ENCODE measurements around the gene ARIH2.

The ARIH2 gene

GRCh38 chr3:48929358-48930035 lies 10.9 kb downstream of the ARIH2 start:
- DNase-seq: no peak

- DNase-seq: no peak
Measured at GRCh38 chr3:48930590-48930989, 11.9 kb downstream of the ARIH2 start.

GRCh38 chr3:48931944-48932580 lies 13.4 kb downstream of the ARIH2 start:
- no peak for DNase-seq

GRCh38 chr3:48934333-48934991 lies 15.8 kb downstream of the ARIH2 start:
- no peak for DNase-seq

GRCh38 chr3:48935530-48935929 lies 16.9 kb downstream of the ARIH2 start:
- no peak for DNase-seq

DNA sequence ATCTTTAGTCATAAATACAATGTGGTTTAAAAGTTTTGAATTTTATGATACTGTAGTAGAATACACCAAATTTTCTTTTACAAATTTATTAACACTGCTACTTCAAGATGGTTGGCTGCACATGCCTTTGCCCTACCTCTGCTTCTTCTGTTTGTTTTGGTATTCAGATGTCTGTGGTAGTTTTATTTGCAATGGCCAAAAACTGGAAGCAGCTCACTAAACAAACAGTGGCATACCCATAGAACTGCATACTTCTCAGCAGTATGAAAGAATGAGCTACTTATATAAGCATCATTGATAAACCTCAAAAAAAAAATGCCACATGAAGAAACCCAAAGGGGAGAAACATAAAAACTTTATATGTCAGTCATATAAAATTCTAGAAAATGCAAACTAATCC lies 19.5 kb downstream of the ARIH2 start:
- DNase-seq: no peak

- no peak for DNase-seq
Measured at GRCh38 chr3:48938689-48939088, 20.0 kb downstream of the ARIH2 start.

GRCh38 chr3:48945432-48945831 lies 26.8 kb downstream of the ARIH2 start:
- DNase-seq: no peak

GRCh38 chr3:48945891-48946549 lies 27.4 kb downstream of the ARIH2 start:
- DNase-seq: no peak

GRCh38 chr3:48949376-48949717 lies 30.7 kb downstream of the ARIH2 start:
- no peak for DNase-seq

DNA sequence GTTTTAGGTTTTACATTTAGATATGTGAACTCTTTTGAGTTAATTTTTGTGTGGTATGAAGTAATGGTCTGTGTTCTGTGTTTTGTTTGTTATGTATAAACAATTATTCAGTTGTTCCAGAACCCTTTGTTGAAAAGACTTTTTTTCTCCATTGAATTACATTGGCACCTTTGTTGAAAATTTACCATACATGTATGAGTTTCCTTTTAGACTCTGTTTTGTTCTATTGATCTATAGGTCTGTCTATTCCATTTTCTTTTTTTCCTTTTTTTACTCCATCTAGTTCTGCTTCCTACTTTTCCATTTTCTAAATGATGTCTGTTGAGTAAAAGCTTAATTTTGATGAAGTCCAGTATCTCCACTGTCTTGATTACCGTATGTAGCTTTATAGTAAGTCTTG lies 31.4 kb downstream of the ARIH2 start:
- DNase-seq: no peak

GRCh38 chr3:48951764-48952163 lies 33.1 kb downstream of the ARIH2 start:
- DNase-seq: no peak

DNA sequence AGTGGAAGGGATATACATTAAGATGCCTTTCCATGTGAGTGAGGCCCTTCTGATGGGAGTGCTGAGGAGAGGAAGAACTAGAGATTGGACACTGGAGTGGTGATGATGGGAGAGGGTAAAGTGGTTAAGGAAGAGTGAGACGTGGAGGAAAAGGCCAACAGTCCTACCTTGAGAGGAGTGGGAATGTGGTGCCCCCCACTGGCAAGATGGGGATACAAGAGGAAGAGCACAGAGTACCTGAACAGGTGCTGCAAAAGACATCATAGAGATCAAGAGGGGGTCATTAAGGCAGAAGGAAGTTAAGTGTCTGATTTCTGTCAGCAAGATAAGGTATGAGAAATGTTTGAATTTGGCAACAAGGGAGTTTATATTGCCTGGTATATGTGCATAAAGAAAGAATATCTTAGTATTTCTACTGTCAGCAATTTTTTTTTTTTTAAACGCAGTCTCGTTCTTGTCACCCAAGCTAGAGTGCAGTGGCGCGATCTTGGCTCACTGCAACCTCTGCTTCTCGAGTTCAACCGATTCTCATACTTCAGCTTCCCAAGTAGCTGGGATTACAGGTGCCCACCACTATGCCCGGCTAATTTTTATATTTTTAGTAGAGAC lies 34.0 kb downstream of the ARIH2 start:
- peak; percentile 71 for DNase-seq

- no peak for DNase-seq
Measured at GRCh38 chr3:48957006-48957705, 38.5 kb downstream of the ARIH2 start.

DNA sequence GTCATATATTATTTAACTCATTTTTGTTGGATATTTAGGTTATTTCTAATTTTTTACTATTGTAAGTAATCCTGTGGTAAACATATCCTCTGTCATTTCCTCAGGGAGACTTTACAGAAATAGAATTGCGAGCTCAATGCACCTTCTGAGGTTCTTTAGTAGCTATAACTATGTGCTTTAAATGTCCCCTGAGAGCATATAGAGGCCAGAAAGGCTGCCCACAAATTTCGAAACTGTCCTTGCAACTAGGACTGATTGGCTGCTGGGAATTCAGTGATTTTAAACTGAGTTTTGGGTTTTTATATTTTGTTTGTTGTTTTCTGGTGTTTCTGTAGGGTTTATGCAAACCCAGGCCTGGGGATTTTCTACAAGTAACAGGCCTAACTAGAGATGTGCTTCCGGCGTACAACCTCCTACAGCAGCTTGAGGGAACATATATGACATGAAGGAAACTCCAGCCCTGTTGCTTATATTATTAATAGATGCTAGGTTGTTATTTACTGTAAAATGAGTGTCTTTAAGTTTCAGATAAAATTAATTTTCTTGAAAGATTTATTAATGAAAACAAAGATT lies 42.3 kb downstream of the ARIH2 start:
- DNase-seq: no peak

DNA sequence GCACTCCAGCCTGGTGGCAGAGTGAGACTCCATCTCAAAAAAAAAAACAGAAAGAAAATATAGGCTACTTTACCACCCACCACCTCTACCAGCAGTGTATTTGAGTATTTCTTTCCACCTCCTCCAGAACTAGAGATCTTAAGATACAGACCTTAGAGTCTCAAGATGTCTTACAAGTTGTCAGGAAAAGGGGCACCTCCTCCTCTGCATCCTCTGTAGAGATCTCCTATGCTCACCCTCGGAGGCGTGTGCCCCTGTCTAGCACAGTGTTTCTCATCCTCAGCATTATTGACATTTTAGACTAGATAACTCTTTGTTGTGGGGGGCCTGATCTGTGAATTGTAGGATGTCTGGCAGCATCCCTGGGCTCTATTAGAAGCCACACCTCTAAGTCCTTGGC lies 43.7 kb downstream of the ARIH2 start:
- no peak for DNase-seq

- no peak for DNase-seq
Measured at GRCh38 chr3:48962939-48963338, 44.3 kb downstream of the ARIH2 start.

DNA sequence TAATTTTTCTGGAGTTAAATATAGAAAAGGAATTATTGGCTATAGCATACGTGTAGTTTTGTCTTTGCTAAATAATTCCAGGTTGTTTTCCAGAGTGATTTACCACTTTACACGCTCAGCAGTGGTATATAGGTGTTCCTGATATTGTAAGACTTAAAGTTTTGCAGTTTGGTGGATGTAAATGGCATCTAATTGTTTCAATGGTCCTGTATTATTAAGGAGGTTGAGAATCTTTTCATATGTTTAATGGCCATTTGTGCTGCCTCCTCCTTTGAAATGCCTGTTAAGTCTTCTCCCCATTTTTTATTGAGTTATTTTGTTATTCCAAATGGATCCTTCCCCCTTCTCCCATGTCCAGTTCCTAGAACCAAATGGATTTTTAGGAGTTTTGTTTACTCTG lies 44.9 kb downstream of the ARIH2 start:
- DNase-seq: no peak

- DNase-seq: no peak
Measured at GRCh38 chr3:48966367-48966766, 47.7 kb downstream of the ARIH2 start.

- DNase-seq: peak; percentile 15
Measured at GRCh38 chr3:48966876-48967361, 48.3 kb downstream of the ARIH2 start.

DNA sequence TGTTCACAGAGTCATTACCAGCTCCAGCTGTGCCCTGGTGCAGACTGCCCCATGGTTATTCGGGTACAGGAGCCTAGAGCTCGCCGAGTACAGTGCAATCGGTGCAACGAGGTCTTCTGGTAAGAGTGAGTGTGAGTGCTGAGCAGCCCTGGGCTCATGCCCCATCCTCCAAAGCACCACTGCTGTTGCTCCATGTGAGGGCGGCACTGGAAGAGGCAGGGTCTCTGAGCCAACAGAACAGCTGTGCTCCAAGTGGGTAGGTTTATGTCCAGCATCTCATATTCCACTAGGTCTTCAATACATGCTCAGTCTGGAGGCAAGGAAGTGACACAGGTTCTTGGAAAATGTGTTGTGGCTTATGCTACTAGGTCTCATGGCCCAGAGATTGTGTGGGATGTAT lies 51.9 kb downstream of the ARIH2 start:
- DNase-seq: no peak
